K562 (cell line): ENCODE results near the gene PLXNA2. TPM values are rescaled to one million over a fixed set of nuclear protein-coding genes. Genes with fewer than 3 reads are reported as not detected.

Source experiments
- ATAC-seq: fragments of 200-7000 bp; cut with Tn5 transposase; 3 replicates; pipeline ENCODE4 v1.9.1; 2020; ENCODE audit warnings: moderate library complexity
- BruUV-seq: library from RNA; stranded (reverse); fragments of 400-500 nt; replicated peaks from 2 replicates; lab custom pipeline; 2021; lab: Mats Ljungman, UMichigan
- CTCF ChIA-PET: fragments of 300-600 bp; formaldehyde crosslinking; extraction: SDS; loops from one replicate; lab custom pipeline; 2021; ENCODE audit warnings: low intra/inter-chr PET ratio; lab: Yijun Ruan, JAX
- POLR2A ChIA-PET: fragments of 300-600, 350-650 bp; sonication (Branson Sonifier 250); formaldehyde crosslinking; extraction: SDS; loops from one replicate; lab custom pipeline; 2021; ENCODE audit warnings: antibody characterized with exemption, inconsistent platforms; lab: Yijun Ruan, JAX
- DNase-seq, 4 experiments: peaks; one replicate each; pipeline versions ENCODE4 v3.0.0 to v3.0.0-alpha.2; 2011 to 2018; ENCODE audit warnings: low spot score in 3 of 4, mixed read lengths in 3 of 4; ENCODE audit errors: extremely low read depth in 1 of 4
- FAIRE-seq: peaks from 2 replicates; lab custom pipeline; 2011; peaks lifted over from hg19 to GRCh38; lab: Jason Lieb, UNC
- H2AFZ ChIP-seq: 2 replicates; pipeline ENCODE4 v1.6.0; 2011; ENCODE audit warnings: low read depth, low read length, control low read depth, inconsistent platforms
- H3K27ac ChIP-seq: fragments of 200-600 bp; 3 replicates; pipeline ENCODE4 v1.8.0; 2011; ENCODE audit warnings: low read depth, mild to moderate bottlenecking, control low read depth, inconsistent platforms, low read length, moderate library complexity, mixed read lengths; ENCODE audit errors: extremely low read depth
- H3K27me3 ChIP-seq, 2 experiments: fragments of 300-600 bp in 1 of 2; 2 replicates in 1 of 2; 3 replicates in 1 of 2; pipeline versions ENCODE4 v1.6.0 to v1.8.0; 2011; ENCODE audit warnings: inconsistent platforms in 2 of 2, low read length in 2 of 2, mild to moderate bottlenecking in 1 of 2, mixed read lengths in 1 of 2, moderate library complexity in 1 of 2; ENCODE audit not compliant: control insufficient read depth in 2 of 2, insufficient read depth in 2 of 2
- H3K36me3 ChIP-seq: fragments of 300-600 bp; 3 replicates; pipeline ENCODE4 v1.8.0; 2011; ENCODE audit warnings: mild to moderate bottlenecking, low read length, inconsistent platforms; ENCODE audit not compliant: control insufficient read depth, insufficient read depth
- H3K4me1 ChIP-seq, 2 experiments: fragments of 200-600 bp in 1 of 2; replicated peaks in 1 of 2; 2 replicates in 1 of 2; 3 replicates in 1 of 2; pipeline versions ENCODE4 v1.5.1 to v1.8.0; 2011; ENCODE audit warnings: inconsistent platforms in 2 of 2, low read length in 2 of 2, mild to moderate bottlenecking in 1 of 2, mixed read lengths in 1 of 2, moderate library complexity in 1 of 2; ENCODE audit not compliant: control insufficient read depth in 2 of 2, insufficient read depth in 2 of 2
- H3K4me2 ChIP-seq: 2 replicates; pipeline ENCODE4 v1.6.1; 2011; ENCODE audit warnings: low read length, control low read depth, inconsistent platforms, mixed read lengths; ENCODE audit not compliant: insufficient read depth
- H3K4me3 ChIP-seq: fragments of 200-600 bp; sonication (generic), shearing (Covaris generic); 2 replicates; pipeline ENCODE4 v1.5.1; 2016; ENCODE audit warnings: control low read depth, inconsistent platforms
- H3K79me2 ChIP-seq: fragments of 200-600 bp; 3 replicates; pipeline ENCODE4 v1.8.0; 2011; ENCODE audit warnings: low read length, inconsistent platforms; ENCODE audit not compliant: control insufficient read depth, insufficient read depth
- H3K9ac ChIP-seq, 2 experiments: 2 replicates each; pipeline versions ENCODE4 v1.6.0 to v1.6.1; 2011; ENCODE audit warnings: low read depth in 2 of 2, low read length in 2 of 2, control low read depth in 1 of 2, inconsistent platforms in 1 of 2, mild to moderate bottlenecking in 1 of 2, mixed read lengths in 1 of 2; ENCODE audit not compliant: insufficient read depth in 1 of 2
- H3K9me1 ChIP-seq: one replicate; pipeline ENCODE4 v1.6.0; 2011; ENCODE audit warnings: inconsistent platforms, mild to moderate bottlenecking, low read length, moderate library complexity; ENCODE audit not compliant: control insufficient read depth, insufficient read depth
- H3K9me3 ChIP-seq: replicated peaks from 2 replicates; pipeline ENCODE4 v1.5.1; 2011; ENCODE audit warnings: low read depth, low read length, inconsistent platforms; ENCODE audit not compliant: control insufficient read depth, insufficient read depth
- H4K20me1 ChIP-seq: replicated peaks from 2 replicates; pipeline ENCODE4 v1.6.1; 2011; ENCODE audit warnings: low read length, inconsistent platforms, mixed read lengths; ENCODE audit not compliant: control insufficient read depth, insufficient read depth
- BDP1 ChIP-seq: IDR thresholded peaks from 3 replicates; pipeline ENCODE4 v1.6.1; 2011; ENCODE audit not compliant: insufficient read length, insufficient read depth
- CBX2 ChIP-seq: fragments of 200-600 bp; sonication (generic); IDR thresholded peaks from one replicate; pipeline ENCODE4 v1.6.1; 2012; ENCODE audit warnings: mild to moderate bottlenecking, low read length, inconsistent platforms; ENCODE audit not compliant: insufficient read depth, poor library complexity, severe bottlenecking
- MAFG ChIP-seq: fragments of 450-650 bp; conservative IDR thresholded peaks from 2 replicates; pipeline ENCODE4 v1.6.1; 2016; ENCODE audit warnings: missing genetic modification characterization, missing compliant biosample characterization
- NCOR1 ChIP-seq: fragments of 450-650 bp; IDR thresholded peaks from 2 replicates; pipeline ENCODE4 v1.6.1; 2016; ENCODE audit warnings: mild to moderate bottlenecking, moderate library complexity
- ZNF445 ChIP-seq: fragments of 250-450 bp; sonication (Bioruptor Pico); IDR thresholded peaks from 2 replicates; pipeline ENCODE4 v1.4.0; 2020; ENCODE audit warnings: low read depth, mild to moderate bottlenecking, moderate library complexity
- ZNF507 ChIP-seq: conservative IDR thresholded peaks from 2 replicates; pipeline ENCODE4 v1.6.1; 2017; ENCODE audit warnings: missing genetic modification characterization, missing compliant biosample characterization
- WGBS: fragments of 100-300 bp; shearing (Covaris generic); methylation state at CpG from one replicate; pipeline ENCODE4 v1.1.6; 2016; ENCODE audit warnings: low coverage, mixed read lengths; ENCODE audit not compliant: insufficient coverage; ENCODE audit errors: missing lambda C conversion rate; 5-methylcytosine and 5-hydroxymethylcytosine counted together
- in situ Hi-C: fragments of 300-500 bp; cut with MboI; formaldehyde crosslinking; loops from 4 replicates; pipeline ENCODE4 v1.15.0; 2018; ENCODE audit warnings: inconsistent platforms, mixed read lengths
- intact Hi-C: fragments of 100-400 bp; cut with micrococcal nuclease; formaldehyde crosslinking; loops from 2 replicates; pipeline ENCODE4 v1.14.2; 2022
- polyA plus RNA-seq, 8 experiments: library from polyadenylated mRNA; depleted of rRNA in 4 of 8; stranded (reverse) in 5 of 8; unstranded in 3 of 8; fragments of >200 nt; fragmentation: Nextera tagmentation in 2 of 8; fragmentation: Illumina TruSeq in 1 of 8; extraction: Ambion mirVana in 2 of 8; extraction: Trizol in 1 of 8; gene quantifications; 2 replicates each; pipeline versions ENCODE4 v1.2.1 to v1.2.3, GENCODE V29; 2011 to 2014; ENCODE audit warnings: inconsistent platforms in 1 of 8, missing spikeins in 1 of 8
- total RNA-seq, 7 experiments: library from RNA; depleted of rRNA in 6 of 7; stranded (reverse); fragments of >200 nt in 6 of 7; fragmentation: Illumina TruSeq in 2 of 7; extraction: Trizol in 2 of 7; gene quantifications; 2 replicates each; pipeline versions ENCODE4 v1.2.1 to v1.2.3, GENCODE V29; 2011 to 2021; ENCODE audit warnings: low replicate concordance in 1 of 7
- TF ChIP-seq, protein P1 (sequence below), 3 experiments: IDR thresholded peaks in 2 of 3; conservative IDR thresholded peaks in 1 of 3; 2 replicates each; pipeline ENCODE4 v1.5.1; 2011 to 2012; ENCODE audit warnings: low read length in 3 of 3, mild to moderate bottlenecking in 3 of 3, control low read depth in 2 of 3, improper control_type of control experiment in 1 of 3, inconsistent platforms in 1 of 3, low read depth in 1 of 3, mixed read lengths in 1 of 3, moderate library complexity in 1 of 3; ENCODE audit not compliant: insufficient read depth in 2 of 3
- TF ChIP-seq, protein P2 (sequence below): fragments of 450-650 bp; IDR thresholded peaks from 2 replicates; pipeline ENCODE4 v1.6.1; 2016; ENCODE audit warnings: mild to moderate bottlenecking, moderate library complexity

PLXNA2 gene
- total and polyA plus RNA-seq, 9 of the 15 experiments (the other 6 are each of a cell fraction or from before 2014, with no cell fraction given): 0.01 to 1.3 (median 0.32) TPM

DNA sequence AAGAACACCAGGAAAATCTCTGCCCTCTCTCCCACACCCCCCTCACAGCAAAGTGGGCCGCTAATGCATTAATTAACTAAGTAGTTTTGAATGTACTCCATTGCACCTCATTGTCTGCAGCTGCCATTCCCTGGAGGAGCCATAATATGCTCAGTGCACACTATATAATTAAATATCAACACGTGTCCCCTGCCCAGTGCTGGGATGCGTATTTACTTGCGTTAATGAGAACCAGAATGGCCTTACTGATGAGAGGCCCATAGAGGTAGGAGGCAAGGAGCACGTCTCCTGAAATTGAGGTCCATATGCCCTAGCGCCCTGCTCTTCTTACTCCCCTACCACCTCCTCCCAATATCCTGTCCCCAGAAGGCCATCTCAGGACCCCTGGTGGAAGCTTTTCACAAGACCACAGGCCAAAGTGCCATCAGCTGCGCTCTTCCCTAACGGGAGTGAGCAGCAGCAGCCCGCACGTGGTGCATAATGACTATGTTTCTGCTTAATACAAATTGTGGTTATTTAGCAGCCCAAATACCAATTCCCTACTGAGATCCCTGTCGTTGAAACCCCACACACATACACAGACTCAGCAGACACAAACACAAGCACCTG lies 76.8 kb downstream of the PLXNA2 start:
- ChIA-PET CTCF (no interaction called here), POLR2A (interaction anchor here (0.8 kb wide), 1 partner anchor 22 kb away, joined by 3 read pairs; no protein-coding TSS in a partner anchor)
- no peaks in the 10 kb centered on the region for H4K20me1 ChIP-seq
- peaks cover 28 to 36% of the 10 kb centered on the region in 2 experiments; a peak in 4 of 5 replicates for H3K4me1 ChIP-seq
- H3K27ac ChIP-seq: no peak overlapping the region
- H3K4me2 ChIP-seq: no peak overlapping the region
- intact Hi-C loops (no loop called here), in situ Hi-C loops (no loop called here)
- H3K36me3 ChIP-seq: no peaks in the 10 kb centered on the region
- no peak for ATAC-seq
- WGBS: 53% methylated on average over 11 of the region's 11 CpGs
- no peaks in the 10 kb centered on the region; a peak in 1 of 5 replicates for H3K27me3 ChIP-seq
- no peak overlapping the region for H2AFZ ChIP-seq
- H3K9me3 ChIP-seq: no peaks in the 10 kb centered on the region
- no peak overlapping the region for H3K4me3 ChIP-seq
- TF ChIP-seq NCOR1 (no peak), ZNF445 (CRISPR knock-in tag) (no peak), ZNF507 (tag) (no peak), CBX2 (no peak), BDP1 (no peak), MAFG (tag) (no peak)
- TF ChIP-seq, protein P1, sequence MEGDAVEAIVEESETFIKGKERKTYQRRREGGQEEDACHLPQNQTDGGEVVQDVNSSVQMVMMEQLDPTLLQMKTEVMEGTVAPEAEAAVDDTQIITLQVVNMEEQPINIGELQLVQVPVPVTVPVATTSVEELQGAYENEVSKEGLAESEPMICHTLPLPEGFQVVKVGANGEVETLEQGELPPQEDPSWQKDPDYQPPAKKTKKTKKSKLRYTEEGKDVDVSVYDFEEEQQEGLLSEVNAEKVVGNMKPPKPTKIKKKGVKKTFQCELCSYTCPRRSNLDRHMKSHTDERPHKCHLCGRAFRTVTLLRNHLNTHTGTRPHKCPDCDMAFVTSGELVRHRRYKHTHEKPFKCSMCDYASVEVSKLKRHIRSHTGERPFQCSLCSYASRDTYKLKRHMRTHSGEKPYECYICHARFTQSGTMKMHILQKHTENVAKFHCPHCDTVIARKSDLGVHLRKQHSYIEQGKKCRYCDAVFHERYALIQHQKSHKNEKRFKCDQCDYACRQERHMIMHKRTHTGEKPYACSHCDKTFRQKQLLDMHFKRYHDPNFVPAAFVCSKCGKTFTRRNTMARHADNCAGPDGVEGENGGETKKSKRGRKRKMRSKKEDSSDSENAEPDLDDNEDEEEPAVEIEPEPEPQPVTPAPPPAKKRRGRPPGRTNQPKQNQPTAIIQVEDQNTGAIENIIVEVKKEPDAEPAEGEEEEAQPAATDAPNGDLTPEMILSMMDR (IDR thresholded peaks at IDR 0.05 in 2 of 3, conservative IDR thresholded peaks at IDR 0.05 in 1 of 3; ENCODE audit: insufficient read depth in 2 of 3, low read depth in 1 of 3, low read length in 3 of 3): 0 out of 6 replicates have a peak, but pooled peaks of 1 of the 3 experiments have one; percentile 12
- TF ChIP-seq, protein P2, sequence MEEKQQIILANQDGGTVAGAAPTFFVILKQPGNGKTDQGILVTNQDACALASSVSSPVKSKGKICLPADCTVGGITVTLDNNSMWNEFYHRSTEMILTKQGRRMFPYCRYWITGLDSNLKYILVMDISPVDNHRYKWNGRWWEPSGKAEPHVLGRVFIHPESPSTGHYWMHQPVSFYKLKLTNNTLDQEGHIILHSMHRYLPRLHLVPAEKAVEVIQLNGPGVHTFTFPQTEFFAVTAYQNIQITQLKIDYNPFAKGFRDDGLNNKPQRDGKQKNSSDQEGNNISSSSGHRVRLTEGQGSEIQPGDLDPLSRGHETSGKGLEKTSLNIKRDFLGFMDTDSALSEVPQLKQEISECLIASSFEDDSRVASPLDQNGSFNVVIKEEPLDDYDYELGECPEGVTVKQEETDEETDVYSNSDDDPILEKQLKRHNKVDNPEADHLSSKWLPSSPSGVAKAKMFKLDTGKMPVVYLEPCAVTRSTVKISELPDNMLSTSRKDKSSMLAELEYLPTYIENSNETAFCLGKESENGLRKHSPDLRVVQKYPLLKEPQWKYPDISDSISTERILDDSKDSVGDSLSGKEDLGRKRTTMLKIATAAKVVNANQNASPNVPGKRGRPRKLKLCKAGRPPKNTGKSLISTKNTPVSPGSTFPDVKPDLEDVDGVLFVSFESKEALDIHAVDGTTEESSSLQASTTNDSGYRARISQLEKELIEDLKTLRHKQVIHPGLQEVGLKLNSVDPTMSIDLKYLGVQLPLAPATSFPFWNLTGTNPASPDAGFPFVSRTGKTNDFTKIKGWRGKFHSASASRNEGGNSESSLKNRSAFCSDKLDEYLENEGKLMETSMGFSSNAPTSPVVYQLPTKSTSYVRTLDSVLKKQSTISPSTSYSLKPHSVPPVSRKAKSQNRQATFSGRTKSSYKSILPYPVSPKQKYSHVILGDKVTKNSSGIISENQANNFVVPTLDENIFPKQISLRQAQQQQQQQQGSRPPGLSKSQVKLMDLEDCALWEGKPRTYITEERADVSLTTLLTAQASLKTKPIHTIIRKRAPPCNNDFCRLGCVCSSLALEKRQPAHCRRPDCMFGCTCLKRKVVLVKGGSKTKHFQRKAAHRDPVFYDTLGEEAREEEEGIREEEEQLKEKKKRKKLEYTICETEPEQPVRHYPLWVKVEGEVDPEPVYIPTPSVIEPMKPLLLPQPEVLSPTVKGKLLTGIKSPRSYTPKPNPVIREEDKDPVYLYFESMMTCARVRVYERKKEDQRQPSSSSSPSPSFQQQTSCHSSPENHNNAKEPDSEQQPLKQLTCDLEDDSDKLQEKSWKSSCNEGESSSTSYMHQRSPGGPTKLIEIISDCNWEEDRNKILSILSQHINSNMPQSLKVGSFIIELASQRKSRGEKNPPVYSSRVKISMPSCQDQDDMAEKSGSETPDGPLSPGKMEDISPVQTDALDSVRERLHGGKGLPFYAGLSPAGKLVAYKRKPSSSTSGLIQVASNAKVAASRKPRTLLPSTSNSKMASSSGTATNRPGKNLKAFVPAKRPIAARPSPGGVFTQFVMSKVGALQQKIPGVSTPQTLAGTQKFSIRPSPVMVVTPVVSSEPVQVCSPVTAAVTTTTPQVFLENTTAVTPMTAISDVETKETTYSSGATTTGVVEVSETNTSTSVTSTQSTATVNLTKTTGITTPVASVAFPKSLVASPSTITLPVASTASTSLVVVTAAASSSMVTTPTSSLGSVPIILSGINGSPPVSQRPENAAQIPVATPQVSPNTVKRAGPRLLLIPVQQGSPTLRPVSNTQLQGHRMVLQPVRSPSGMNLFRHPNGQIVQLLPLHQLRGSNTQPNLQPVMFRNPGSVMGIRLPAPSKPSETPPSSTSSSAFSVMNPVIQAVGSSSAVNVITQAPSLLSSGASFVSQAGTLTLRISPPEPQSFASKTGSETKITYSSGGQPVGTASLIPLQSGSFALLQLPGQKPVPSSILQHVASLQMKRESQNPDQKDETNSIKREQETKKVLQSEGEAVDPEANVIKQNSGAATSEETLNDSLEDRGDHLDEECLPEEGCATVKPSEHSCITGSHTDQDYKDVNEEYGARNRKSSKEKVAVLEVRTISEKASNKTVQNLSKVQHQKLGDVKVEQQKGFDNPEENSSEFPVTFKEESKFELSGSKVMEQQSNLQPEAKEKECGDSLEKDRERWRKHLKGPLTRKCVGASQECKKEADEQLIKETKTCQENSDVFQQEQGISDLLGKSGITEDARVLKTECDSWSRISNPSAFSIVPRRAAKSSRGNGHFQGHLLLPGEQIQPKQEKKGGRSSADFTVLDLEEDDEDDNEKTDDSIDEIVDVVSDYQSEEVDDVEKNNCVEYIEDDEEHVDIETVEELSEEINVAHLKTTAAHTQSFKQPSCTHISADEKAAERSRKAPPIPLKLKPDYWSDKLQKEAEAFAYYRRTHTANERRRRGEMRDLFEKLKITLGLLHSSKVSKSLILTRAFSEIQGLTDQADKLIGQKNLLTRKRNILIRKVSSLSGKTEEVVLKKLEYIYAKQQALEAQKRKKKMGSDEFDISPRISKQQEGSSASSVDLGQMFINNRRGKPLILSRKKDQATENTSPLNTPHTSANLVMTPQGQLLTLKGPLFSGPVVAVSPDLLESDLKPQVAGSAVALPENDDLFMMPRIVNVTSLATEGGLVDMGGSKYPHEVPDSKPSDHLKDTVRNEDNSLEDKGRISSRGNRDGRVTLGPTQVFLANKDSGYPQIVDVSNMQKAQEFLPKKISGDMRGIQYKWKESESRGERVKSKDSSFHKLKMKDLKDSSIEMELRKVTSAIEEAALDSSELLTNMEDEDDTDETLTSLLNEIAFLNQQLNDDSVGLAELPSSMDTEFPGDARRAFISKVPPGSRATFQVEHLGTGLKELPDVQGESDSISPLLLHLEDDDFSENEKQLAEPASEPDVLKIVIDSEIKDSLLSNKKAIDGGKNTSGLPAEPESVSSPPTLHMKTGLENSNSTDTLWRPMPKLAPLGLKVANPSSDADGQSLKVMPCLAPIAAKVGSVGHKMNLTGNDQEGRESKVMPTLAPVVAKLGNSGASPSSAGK: no peak
- H3K9me1 ChIP-seq: no peaks in the 10 kb centered on the region
- FAIRE-seq: no peak
- no TSS peak for BruUV-seq
- no peak for DNase-seq
- no peaks in the 10 kb centered on the region for H3K79me2 ChIP-seq
- H3K9ac ChIP-seq: no peak overlapping the region
